ENCODE results near the gene TNFRSF1B.

The TNFRSF1B gene

GRCh38 chr1:12176298-12177118 lies 9.7 kb downstream of the TNFRSF1B start:
- no peak for DNase-seq (ENCODE audit: low read depth)

GRCh38 chr1:12177156-12177998 lies 10.6 kb downstream of the TNFRSF1B start:
- no peak for DNase-seq (ENCODE audit: low read depth)

DNA sequence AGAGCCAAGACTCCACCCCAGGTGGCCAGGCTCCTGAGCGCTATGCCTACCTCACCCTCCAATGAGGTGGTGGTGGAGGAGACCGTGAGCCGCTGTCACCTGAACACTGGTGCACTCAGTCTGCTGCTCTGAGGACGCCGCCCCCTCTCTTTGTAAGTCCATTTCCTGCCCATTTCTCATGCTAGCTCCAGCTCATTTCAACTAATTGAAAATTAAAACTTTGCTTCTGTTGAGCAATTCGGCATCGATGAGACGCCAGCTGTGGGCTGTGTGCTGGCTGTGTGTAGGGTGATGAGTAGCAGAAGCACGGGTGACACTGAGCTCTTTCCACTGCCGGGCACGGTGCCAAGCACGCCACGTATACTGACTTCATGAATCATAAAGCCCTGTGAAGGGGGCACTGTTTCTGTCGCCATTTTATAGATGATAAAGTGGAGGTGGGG lies 11.2 kb downstream of the TNFRSF1B start:
- DNase-seq (ENCODE audit: low read depth), result peak; percentile 97

GRCh38 chr1:12178511-12178910 lies 11.7 kb downstream of the TNFRSF1B start:
- DNase-seq (ENCODE audit: low read depth), result no peak

DNA sequence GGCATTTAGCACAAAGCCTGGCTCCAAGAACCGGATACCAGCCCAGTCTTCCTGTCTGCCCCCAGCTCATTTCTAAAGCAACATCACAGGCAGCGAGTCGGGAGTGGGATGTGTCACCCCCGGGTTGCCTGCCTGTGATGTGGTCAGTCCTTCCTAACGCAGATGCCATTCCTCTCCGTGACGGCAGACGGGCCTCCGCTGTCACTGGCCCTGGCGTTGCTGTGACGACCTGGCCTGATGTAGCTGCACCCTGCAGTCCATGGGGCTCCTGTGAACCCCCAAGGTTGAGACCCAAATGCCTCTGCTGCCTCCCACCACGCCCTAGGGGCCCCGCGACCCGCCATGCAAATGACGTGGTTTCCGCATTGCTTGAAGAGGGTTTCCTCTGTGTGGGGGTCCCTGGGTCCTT lies 12.3 kb downstream of the TNFRSF1B start:
- peak; percentile 78 for DNase-seq (ENCODE audit: low read depth)

- DNase-seq (ENCODE audit: low read depth), result no peak
Observed at GRCh38 chr1:12179676-12180075, 12.9 kb downstream of the TNFRSF1B start.

DNA sequence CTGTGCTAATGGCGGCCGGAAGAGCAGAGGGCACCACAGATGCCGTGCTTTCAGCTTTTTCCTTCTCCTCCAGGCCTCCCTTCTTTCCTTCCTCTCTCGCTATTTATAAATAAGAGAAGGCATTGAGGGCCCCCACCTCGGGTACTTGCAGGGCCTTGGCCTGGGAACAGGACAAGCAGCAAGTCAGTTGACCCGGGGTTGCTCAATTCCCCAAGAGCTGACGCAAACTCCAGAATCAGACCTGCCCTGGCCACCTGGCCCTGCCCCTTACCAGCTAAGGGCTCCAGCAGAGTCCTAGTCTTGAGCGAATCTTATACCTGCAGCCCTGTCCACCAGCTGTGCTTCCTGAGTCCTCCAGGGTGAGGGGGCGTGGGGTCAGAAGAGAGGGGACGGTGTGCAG lies 13.5 kb downstream of the TNFRSF1B start:
- no peak for DNase-seq (ENCODE audit: low read depth)

- no peak for DNase-seq (ENCODE audit: low read depth)
Observed at GRCh38 chr1:12180903-12181302, 14.1 kb downstream of the TNFRSF1B start.

- DNase-seq (ENCODE audit: low read depth), result no peak
Observed at GRCh38 chr1:12181568-12181967, 14.8 kb downstream of the TNFRSF1B start.

DNA sequence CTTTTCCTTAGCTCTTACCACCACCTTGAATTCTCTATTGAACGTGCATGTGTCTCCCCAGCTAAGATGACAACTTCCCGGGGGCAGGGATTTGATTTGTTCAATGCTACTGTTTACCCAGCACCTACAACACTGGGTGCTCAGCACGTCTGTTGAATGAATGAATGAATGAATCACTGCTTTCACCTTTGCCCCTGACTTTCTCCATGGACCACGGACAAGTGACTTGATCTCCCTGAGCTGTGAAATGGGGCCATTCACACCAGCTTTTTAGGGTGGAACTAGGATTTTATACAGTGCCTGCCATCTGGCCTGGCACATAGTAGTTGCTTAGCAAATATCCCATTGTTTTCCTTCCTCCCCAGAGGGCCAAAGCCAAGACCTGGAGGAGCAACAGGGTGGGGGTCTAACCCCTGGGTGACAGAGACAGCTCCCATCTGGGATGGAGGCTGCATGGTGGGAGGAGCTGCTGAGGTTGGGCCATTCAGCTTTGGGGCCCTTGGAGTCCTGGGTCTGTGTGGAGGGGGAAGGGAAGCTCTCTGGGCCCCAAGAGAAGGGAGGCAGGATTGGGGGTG lies 15.7 kb downstream of the TNFRSF1B start:
- DNase-seq (ENCODE audit: low read depth), result no peak

DNA sequence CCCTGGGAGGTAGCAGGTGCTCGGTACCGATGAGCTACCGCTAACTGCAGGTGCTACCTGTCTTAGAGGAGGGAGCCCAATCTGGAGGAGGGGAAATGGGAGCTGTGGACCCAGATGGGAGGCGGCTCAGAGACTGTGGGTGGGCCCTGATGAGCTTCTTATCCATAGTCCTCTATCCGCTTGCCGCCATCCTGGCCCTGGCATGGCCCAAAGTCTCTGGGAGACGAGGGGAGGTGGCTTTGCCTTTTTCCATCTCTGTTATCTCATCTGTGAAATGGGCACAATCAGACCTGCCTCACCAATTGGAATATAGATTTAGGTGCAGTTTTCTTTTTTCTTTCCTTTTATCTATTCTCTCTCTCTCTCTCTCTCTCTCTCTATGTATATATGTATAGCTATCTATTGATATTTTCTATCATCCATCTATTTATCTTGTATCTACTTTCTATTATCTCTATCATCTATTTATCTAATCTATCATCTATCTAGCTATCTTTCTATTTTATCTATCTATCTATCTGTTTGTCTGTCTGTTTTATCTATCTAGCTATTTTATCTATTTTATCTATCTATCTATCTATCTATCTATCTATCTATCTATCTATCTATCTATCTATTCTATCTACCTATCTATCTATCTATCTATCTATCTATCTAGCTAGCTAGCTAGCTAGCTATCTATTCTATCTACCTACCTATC lies 16.5 kb downstream of the TNFRSF1B start:
- no peak for DNase-seq (ENCODE audit: low read depth)

DNA sequence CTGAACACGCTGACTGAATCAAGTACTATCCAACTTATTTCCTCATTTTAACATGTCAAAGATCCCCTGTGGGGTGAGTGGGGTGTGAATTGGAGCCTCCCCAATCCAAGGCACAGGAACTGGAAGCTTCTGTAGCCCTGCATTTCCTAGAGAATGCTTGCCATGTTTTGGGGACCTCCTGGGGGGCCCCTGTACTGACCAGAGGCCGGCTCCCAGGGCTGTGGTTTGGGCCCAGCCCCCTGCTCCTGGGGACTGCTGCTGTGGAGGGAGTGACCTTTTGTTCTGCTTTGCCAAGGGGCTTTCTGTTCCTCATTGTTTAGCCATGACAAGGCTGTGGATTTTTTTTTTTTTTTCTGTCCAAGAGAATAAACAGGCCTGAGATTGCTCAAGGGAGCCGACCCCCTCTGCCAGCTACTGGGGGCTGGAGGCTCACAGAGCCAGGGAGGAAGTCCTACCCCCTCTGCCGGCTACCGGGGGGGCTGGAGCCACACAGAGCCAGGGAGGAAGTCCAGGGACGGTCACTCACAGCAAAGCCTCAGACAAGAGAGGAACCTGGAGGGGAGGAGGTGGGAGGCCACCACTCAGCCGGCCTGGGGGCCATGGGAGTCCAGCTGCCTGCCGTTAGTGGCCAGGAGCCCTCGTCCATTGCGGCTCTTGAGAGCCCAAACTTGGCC lies 17.4 kb downstream of the TNFRSF1B start:
- DNase-seq (ENCODE audit: low read depth), result no peak

DNA sequence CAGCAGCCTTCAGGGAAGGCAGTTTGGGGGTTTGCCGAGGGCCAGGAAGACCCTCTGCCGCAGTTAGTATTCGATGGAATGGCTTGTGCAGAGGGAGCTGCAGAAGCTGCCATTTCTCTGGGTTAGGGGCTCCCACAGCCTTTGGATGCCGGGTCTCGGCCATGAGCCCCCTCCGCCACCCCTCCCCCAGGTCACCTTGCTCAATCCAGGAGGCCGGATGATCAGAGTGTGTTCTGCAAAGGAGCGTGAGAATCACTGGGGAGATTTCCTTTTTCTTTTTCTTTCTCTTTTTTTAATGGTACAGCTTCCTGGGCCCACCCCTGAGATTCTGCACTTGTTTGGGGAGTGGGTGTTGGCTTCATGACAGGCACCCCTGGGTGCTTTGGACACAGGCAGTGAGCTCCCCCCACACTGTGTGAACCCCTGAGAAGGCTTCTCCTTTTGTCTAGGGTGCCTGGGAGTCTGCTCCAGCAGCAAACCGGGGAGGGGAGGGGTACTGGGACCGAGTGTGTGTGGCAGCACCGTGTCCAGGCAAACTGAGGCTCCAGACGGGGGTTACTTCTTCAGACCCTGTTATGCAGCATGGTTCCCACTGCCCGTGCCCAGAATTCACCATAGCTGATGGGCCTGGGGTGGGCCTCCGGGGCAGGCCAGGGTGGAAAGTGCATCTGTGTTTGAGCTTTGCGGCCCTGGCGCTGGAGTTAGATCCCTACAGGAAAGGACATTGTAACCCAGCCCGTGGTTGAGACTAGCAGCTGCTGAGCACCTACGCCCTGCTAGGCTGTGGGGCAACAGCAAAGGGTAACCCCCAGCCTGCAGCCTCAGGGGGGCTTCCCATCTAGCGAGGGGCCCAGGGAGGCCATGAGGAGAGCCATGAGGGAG lies 18.5 kb downstream of the TNFRSF1B start:
- no peak for DNase-seq (ENCODE audit: low read depth)

- no peak for DNase-seq (ENCODE audit: low read depth)
Observed at GRCh38 chr1:12185918-12186678, 19.3 kb downstream of the TNFRSF1B start.

- DNase-seq (ENCODE audit: low read depth), result no peak
Observed at GRCh38 chr1:12186679-12186985, 19.8 kb downstream of the TNFRSF1B start.

DNA sequence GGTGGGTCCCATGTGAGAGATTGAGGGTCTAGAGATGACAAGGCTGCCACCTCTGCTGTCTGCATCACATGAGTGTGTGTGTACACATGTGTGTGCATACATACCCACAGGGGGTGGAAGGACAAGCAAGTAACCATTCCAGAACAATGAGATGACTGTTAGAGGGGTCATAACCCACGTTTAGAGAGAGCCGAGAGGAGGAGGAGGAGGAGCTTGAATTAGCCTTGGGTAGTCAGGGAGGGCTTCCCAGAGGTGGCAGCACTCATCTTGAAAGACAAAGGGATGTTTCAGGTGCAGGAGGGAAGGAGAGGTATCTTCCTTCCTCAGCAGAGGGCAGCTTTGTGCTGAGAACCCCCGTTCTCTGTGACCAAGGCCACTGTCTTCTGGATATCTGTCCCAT lies 21.3 kb downstream of the TNFRSF1B start:
- DNase-seq (ENCODE audit: low read depth), result no peak

- no peak for DNase-seq (ENCODE audit: low read depth)
Observed at GRCh38 chr1:12188657-12189327, 22.0 kb downstream of the TNFRSF1B start.

DNA sequence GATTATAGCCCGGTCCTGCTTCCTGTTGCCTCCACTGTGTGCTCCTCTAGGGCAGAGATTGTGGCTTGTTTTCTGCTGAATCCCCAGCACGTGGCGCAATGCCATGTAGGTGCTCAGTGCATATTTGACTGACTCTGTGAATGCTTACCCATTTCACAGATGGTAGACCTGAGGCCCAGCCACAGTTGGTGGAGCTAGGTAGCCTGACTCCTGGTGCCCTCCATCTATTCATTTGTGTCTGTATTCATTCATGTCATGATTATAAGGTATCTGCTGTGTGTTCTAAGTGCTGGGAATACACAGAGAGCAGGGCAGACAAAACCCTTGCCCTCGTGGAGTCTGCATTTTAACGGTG lies 22.5 kb downstream of the TNFRSF1B start:
- no peak for DNase-seq (ENCODE audit: low read depth)

GRCh38 chr1:12191242-12192032 lies 24.6 kb downstream of the TNFRSF1B start:
- DNase-seq (ENCODE audit: low read depth), result no peak
